ENCODE data around the gene MPPED1. TPM values are rescaled to one million over a fixed set of nuclear protein-coding genes. Genes with fewer than 3 reads are reported as not detected.

MPPED1 gene
- total and polyA plus RNA-seq, 2 donors (not counting 1 experiment from before 2014, with no cell fraction given) = not detected

- no peak for DNase-seq (ENCODE audit: low read depth in 2 of 2)
- no peaks in the 10 kb centered on the region for H3K79me2 ChIP-seq (ENCODE audit: control insufficient read depth, insufficient read depth, low read length)
- no peak overlapping the region for H3K4me2 ChIP-seq (ENCODE audit: extremely low read depth, insufficient read depth, low read length)
- no peaks in the 10 kb centered on the region for H3K36me3 ChIP-seq (ENCODE audit: control insufficient read depth, insufficient read depth, low read length)
- no peak overlapping the region for H3K27ac ChIP-seq (ENCODE audit: insufficient read depth, low read length)
- no peaks in the 10 kb centered on the region for H3K4me1 ChIP-seq (ENCODE audit: control insufficient read depth, extremely low read depth, insufficient read depth, low read length)
- H3K4me3 ChIP-seq (replicated peaks in 1 of 4; ENCODE audit: control extremely low read depth in 1 of 4, insufficient read depth in 1 of 4, low read depth in 3 of 4, low read length in 4 of 4) = no peak overlapping the region
- H3K9ac ChIP-seq (ENCODE audit: insufficient read depth, low read length) = no peak overlapping the region
- H3K27me3 ChIP-seq (ENCODE audit: control insufficient read depth, insufficient read depth, low read length) = no peaks in the 10 kb centered on the region
- no peaks in the 10 kb centered on the region for H3K9me3 ChIP-seq (ENCODE audit: control insufficient read depth, insufficient read depth, low read depth, low read length)
- no peak overlapping the region for H2AFZ ChIP-seq (ENCODE audit: low read length)
- TF ChIP-seq CTCF (conservative IDR thresholded peaks at IDR 0.05 in 1 of 2, IDR thresholded peaks at IDR 0.05 in 1 of 2; ENCODE audit: low read depth in 1 of 2, low read length in 2 of 2) = no peak
- no peak for TF ChIP-seq EZH2 (IDR thresholded peaks at IDR 0.05; ENCODE audit: low read length, missing control alignments)
- H4K20me1 ChIP-seq (ENCODE audit: control insufficient read depth, extremely low read depth, insufficient read depth, low read length) = no peaks in the 10 kb centered on the region
These were observed 138.3 kb downstream of the MPPED1 start for GRCh38 chr22:43550024-43550620.

- TF ChIP-seq EZH2 (IDR thresholded peaks at IDR 0.05; ENCODE audit: low read length, missing control alignments) = no peak
- TF ChIP-seq CTCF (conservative IDR thresholded peaks at IDR 0.05 in 1 of 2, IDR thresholded peaks at IDR 0.05 in 1 of 2; ENCODE audit: low read depth in 1 of 2, low read length in 2 of 2) = no peak
- H3K9ac ChIP-seq (ENCODE audit: insufficient read depth, low read length) = no peak overlapping the region
These were observed 138.9 kb downstream of the MPPED1 start for GRCh38 chr22:43550672-43551071.

GRCh38 chr22:43553451-43554258, 141.8 kb downstream of the MPPED1 start:
- Histone ChIP-seq H3K4me1 (ENCODE audit: control insufficient read depth, extremely low read depth, insufficient read depth, low read length) (no peaks in the 10 kb centered on the region), H3K4me3 (replicated peaks in 1 of 4; ENCODE audit: control extremely low read depth in 1 of 4, insufficient read depth in 1 of 4, low read depth in 3 of 4, low read length in 4 of 4) (no peak overlapping the region), H3K4me2 (ENCODE audit: extremely low read depth, insufficient read depth, low read length) (no peak overlapping the region), H3K27ac (ENCODE audit: insufficient read depth, low read length) (no peak overlapping the region), H3K9ac (ENCODE audit: insufficient read depth, low read length) (no peak overlapping the region), H3K36me3 (ENCODE audit: control insufficient read depth, insufficient read depth, low read length) (no peaks in the 10 kb centered on the region), H2AFZ (ENCODE audit: low read length) (no peak overlapping the region), H3K9me3 (ENCODE audit: control insufficient read depth, insufficient read depth, low read depth, low read length) (no peaks in the 10 kb centered on the region), H4K20me1 (ENCODE audit: control insufficient read depth, extremely low read depth, insufficient read depth, low read length) (no peaks in the 10 kb centered on the region), H3K79me2 (ENCODE audit: control insufficient read depth, insufficient read depth, low read length) (no peaks in the 10 kb centered on the region), H3K27me3 (ENCODE audit: control insufficient read depth, insufficient read depth, low read length) (no peaks in the 10 kb centered on the region)
- TF ChIP-seq EZH2 (IDR thresholded peaks at IDR 0.05; ENCODE audit: low read length, missing control alignments) (no peak), CTCF (conservative IDR thresholded peaks at IDR 0.05 in 1 of 2, IDR thresholded peaks at IDR 0.05 in 1 of 2; ENCODE audit: low read depth in 1 of 2, low read length in 2 of 2) (no peak)
- DNase-seq (ENCODE audit: low read depth in 2 of 2) = no peak

More at GRCh38 chr22:43550672-43551071, 138.9 kb downstream of the MPPED1 start:
- Histone ChIP-seq H3K4me2 (ENCODE audit: extremely low read depth, insufficient read depth, low read length) (no peak overlapping the region), H3K79me2 (ENCODE audit: control insufficient read depth, insufficient read depth, low read length) (no peaks in the 10 kb centered on the region), H3K27me3 (ENCODE audit: control insufficient read depth, insufficient read depth, low read length) (no peaks in the 10 kb centered on the region), H3K4me1 (ENCODE audit: control insufficient read depth, extremely low read depth, insufficient read depth, low read length) (no peaks in the 10 kb centered on the region), H3K36me3 (ENCODE audit: control insufficient read depth, insufficient read depth, low read length) (no peaks in the 10 kb centered on the region), H4K20me1 (ENCODE audit: control insufficient read depth, extremely low read depth, insufficient read depth, low read length) (no peaks in the 10 kb centered on the region), H3K27ac (ENCODE audit: insufficient read depth, low read length) (no peak overlapping the region), H2AFZ (ENCODE audit: low read length) (no peak overlapping the region), H3K9me3 (ENCODE audit: control insufficient read depth, insufficient read depth, low read depth, low read length) (no peaks in the 10 kb centered on the region), H3K4me3 (replicated peaks in 1 of 4; ENCODE audit: control extremely low read depth in 1 of 4, insufficient read depth in 1 of 4, low read depth in 3 of 4, low read length in 4 of 4) (no peak overlapping the region)
- DNase-seq (ENCODE audit: low read depth in 2 of 2) = no peak
